A549 (cell line): ENCODE data around the gene SERF1A. TPM values are rescaled to one million over a fixed set of nuclear protein-coding genes. Genes with fewer than 3 reads are reported as not detected.
"Not testable (repeated sequence)": the region's sequence is repeated elsewhere in the genome, so short reads cannot be mapped to it uniquely, and the experiment has no call there.

ENCODE experiments used
- ATAC-seq, 2 experiments: fragments of 200-7000 bp in 1 of 2; fragments of >200 bp in 1 of 2; cut with Nextera tagmentation in 1 of 2; cut with Tn5 transposase in 1 of 2; 3 replicates each; pipeline versions ENCODE4 v1.8.0 to v1.9.1; 2018 to 2020; ENCODE audit warnings: mild to moderate bottlenecking in 1 of 2, moderate library complexity in 1 of 2
- CTCF ChIA-PET: fragments of 300-600 bp; sonication (Branson Sonifier 250); formaldehyde crosslinking; extraction: SDS; loops from one replicate; lab custom pipeline; 2021; ENCODE audit warnings: antibody characterized with exemption, inconsistent platforms; lab: Yijun Ruan, JAX
- POLR2A ChIA-PET: fragments of 350-600 bp; formaldehyde crosslinking; extraction: SDS; loops from one replicate; lab custom pipeline; 2021; ENCODE audit warnings: antibody characterized with exemption, inconsistent platforms; lab: Yijun Ruan, JAX
- DNase-seq, 2 experiments: peaks; one replicate each; pipeline versions ENCODE4 v3.0.0 to v3.0.0-alpha.2; 2011 to 2016; ENCODE audit warnings: low read depth in 1 of 2, low spot score in 1 of 2
- FAIRE-seq: peaks from 2 replicates; lab custom pipeline; 2011; peaks lifted over from hg19 to GRCh38; lab: Jason Lieb, UNC
- H3K27ac ChIP-seq, 2 experiments: fragments of >200 bp; sonication (Bioruptor Twin); formaldehyde crosslinking; 3 replicates each; pipeline ENCODE4 v1.5.1; 2016 to 2017
- H3K4me1 ChIP-seq: fragments of >200 bp; sonication (Bioruptor Twin); formaldehyde crosslinking; 3 replicates; pipeline ENCODE4 v1.6.1; 2016
- H3K4me2 ChIP-seq: fragments of >200 bp; sonication (Bioruptor Twin); formaldehyde crosslinking; 3 replicates; pipeline ENCODE4 v1.6.1; 2016
- H3K4me3 ChIP-seq: fragments of >200 bp; sonication (Bioruptor Twin); formaldehyde crosslinking; 3 replicates; pipeline ENCODE4 v1.5.1; 2016
- H3K9me3 ChIP-seq: fragments of >200 bp; sonication (Bioruptor Twin); formaldehyde crosslinking; 3 replicates; pipeline ENCODE4 v1.6.1; 2016
- WGBS: methylation state at CpG from one replicate; pipeline ENCODE4 v1.1.6; 2017; ENCODE audit errors: missing lambda C conversion rate; 5-methylcytosine and 5-hydroxymethylcytosine counted together
- polyA minus RNA-seq: library from RNA; depleted of rRNA, polyadenylated mRNA; stranded (reverse); fragments of >200 nt; gene quantifications from 2 replicates; pipeline ENCODE4 v1.2.3, GENCODE V29; 2011; rRNA and poly(A)+ RNA removed
- polyA plus RNA-seq, 4 experiments: library from polyadenylated mRNA; depleted of rRNA in 3 of 4; stranded (reverse); fragments of >200 nt; fragmentation: RNase III in 1 of 4; extraction: RNeasy Plus Mini Kit Qiagen cat#74134 plus additional on column Dnase treatment in 1 of 4; gene quantifications; 2 replicates in 3 of 4; 3 replicates in 1 of 4; pipeline ENCODE4 v1.2.3, GENCODE V29; 2011 to 2017

Gene SERF1A
- polyA plus RNA-seq (2011; rRNA removed): 2.9 and 7.2 TPM in 2 replicates
- polyA plus RNA-seq (2012; cell fraction: cytosol; rRNA removed): 1.4 and 2.1 TPM in 2 replicates
- 0.35 and 1.2 TPM in 2 replicates for polyA plus RNA-seq (2012; cell fraction: nucleus; rRNA removed)
- polyA plus RNA-seq (2017; fragmentation: RNase III; extraction: RNeasy Plus Mini Kit Qiagen cat#74134 plus additional on column Dnase treatment): 4.4 to 4.7 TPM (median 4.4 TPM) in 3 replicates
- polyA minus RNA-seq: 1.8 and 2.2 TPM in 2 replicates

DNA sequence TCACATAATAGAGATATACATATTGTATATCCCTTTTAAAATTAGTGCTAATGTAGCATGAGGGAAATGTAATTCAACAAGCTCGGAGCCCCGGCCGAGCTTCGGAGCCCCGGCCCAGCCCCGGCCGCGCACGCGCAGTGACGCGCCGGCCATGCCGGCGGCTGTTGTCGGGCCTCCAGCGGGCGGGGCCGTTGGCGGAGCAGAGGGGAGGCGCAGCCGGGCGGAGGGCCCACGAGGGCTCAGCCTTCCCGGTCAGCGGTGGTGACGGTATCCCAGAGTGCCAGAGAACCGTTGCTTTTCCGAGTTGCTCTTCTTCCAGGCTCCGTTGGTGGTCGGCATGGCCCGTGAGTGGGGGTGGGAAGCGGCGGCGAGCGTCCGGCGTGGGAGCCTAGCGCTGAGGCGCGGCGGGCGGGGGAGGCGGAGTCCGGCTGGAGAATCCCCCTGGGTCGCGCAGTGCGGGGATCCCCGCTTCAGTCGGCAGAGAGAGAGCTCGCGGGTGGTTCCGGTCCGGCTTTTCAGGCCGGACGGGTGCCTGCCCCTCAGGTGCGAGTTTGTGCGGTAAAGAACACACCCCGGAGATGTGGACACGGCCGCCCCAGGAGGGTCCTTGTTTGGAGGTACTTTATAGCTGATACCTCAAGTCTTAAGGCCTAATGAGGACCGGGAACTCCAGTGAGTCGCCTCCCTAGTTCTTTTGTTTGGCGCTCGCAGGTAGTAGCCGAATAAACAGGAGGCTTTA, at the start of gene SERF1A:
TSS of gene SERF1A (plus strand) at position 137 of the 739 bp plus-strand sequence. CDS start at position 338, 201 bp downstream.
- ATAC-seq: peak; percentile 98
- H3K4me2 ChIP-seq, H3K4me1 ChIP-seq, CTCF ChIA-PET, POLR2A ChIA-PET, DNase-seq, FAIRE-seq, H3K27ac ChIP-seq, H3K4me3 ChIP-seq, H3K9me3 ChIP-seq: not testable (repeated sequence)
- no CpG with 5 or more reads among the region's 66 CpGs for WGBS

DNA sequence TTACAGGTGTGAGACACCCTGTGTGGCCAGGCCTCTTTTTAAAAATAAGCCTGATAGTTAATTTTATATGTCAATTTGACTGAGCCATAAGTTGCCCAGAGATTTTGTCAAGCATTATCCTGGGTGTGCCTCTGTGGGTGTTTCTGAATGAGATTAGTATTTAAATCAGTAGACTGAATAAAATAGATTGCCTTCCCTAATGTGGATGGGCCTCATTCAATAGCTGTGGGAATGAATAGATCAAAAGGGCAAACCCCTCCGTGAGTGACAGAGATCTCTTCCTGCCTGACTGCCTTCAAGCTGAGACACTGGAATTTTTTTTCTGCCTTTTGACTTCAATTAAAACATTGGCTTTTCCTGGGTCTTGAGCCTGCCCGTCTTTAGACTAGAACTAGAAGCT, 33.7 kb upstream of the SERF1A start:
- no CpG with 5 or more reads among the region's 2 CpGs for WGBS
- ATAC-seq, H3K9me3 ChIP-seq, H3K27ac ChIP-seq, H3K4me2 ChIP-seq, FAIRE-seq, DNase-seq, CTCF ChIA-PET, POLR2A ChIA-PET, H3K4me1 ChIP-seq, H3K4me3 ChIP-seq: not testable (repeated sequence)

DNA sequence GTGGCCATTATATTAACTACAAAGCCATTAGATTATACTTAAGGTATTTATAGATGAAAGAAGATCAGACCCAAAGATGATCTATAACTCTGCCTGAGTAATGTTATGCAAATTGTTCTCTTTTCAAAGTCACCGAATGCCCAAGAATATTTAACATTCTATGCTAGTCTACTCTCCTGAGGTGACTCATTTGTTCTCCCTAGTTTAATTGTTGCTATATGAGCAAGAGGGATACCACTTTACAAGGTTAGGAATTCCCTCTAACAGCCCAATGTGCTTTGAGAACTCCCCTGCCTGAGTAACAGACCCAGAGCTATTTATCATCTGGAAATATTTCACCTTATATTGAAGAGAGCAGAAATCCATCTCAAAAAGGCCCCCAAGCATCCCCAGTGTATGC, 29.8 kb upstream of the SERF1A start:
- FAIRE-seq, CTCF ChIA-PET, ATAC-seq, H3K4me1 ChIP-seq, H3K27ac ChIP-seq, H3K4me2 ChIP-seq, DNase-seq, POLR2A ChIA-PET, H3K4me3 ChIP-seq, H3K9me3 ChIP-seq: not testable (repeated sequence)
- no CpG with 5 or more reads among the region's 1 CpG for WGBS

DNA sequence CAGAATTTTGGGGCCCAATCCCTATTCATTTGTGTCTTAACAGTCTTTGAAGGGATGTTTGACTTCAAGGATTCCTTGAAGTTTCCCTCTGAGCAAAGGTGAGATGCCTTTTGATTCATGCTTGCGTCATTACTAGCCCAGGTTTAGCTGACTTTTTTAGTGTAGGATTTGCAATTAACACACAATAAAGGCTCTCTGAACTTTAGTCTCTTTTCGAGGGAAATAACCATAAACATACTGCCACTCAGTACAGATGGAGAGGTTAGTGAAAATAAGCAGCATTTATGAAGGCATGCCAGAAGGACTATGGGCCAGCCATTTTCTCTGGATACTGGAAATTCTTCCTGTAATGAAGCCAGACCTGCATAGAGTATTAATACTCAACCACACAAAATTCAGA, 4.4 kb upstream of the SERF1A start:
- ATAC-seq, H3K27ac ChIP-seq, DNase-seq, H3K4me2 ChIP-seq, H3K9me3 ChIP-seq, CTCF ChIA-PET, POLR2A ChIA-PET, H3K4me3 ChIP-seq, H3K4me1 ChIP-seq, FAIRE-seq: not testable (repeated sequence)
- no CpG with 5 or more reads among the region's 2 CpGs for WGBS

DNA sequence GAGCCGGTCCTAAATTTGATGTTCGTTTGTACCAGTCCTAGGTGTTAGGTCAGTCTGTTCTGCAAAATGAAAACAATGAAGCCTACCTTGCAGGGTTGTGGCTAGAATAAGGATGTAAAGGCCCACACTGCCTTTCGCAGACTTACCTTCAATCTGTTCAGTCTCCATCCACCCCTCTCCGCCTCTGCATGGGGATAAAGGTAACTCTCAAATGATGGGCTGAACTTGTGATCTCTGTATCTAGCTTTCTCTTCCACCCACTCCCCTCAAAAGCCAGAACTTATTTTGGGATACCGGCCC, 753 bp downstream of the SERF1A start:
- CTCF ChIA-PET: not testable (repeated sequence)
- peak; percentile 54 to 69; a peak in 5 of 6 replicates for ATAC-seq

DNA sequence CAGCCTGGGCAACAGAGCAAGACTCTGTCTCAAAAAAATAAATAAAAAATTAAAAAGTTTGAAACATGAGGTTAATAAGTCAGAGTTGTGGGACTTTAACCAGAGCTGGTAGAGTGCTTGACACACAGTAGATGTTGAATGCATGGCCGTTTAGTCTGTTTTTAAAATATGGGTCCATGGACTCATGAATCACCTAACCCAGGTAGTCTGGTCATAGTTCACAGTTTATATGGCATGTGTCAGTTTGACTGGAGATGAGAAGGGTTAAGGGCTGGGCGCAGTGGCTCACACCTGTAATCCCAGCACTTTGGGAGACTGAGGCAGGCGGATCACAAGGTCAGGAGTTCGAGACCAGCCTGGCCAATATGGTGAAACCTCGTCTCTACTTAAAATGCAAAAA, 6.2 kb downstream of the SERF1A start:
- CTCF ChIA-PET, ATAC-seq, H3K27ac ChIP-seq, POLR2A ChIA-PET, H3K4me3 ChIP-seq, FAIRE-seq, H3K9me3 ChIP-seq, DNase-seq, H3K4me1 ChIP-seq, H3K4me2 ChIP-seq: not testable (repeated sequence)
- WGBS: no CpG with 5 or more reads among the region's 5 CpGs

More for the DNA sequence above, 753 bp downstream of the SERF1A start:
- FAIRE-seq, POLR2A ChIA-PET, H3K4me1 ChIP-seq, H3K27ac ChIP-seq, H3K4me3 ChIP-seq, H3K9me3 ChIP-seq, DNase-seq, H3K4me2 ChIP-seq: not testable (repeated sequence)
- no CpG with 5 or more reads among the region's 5 CpGs for WGBS

DNA sequence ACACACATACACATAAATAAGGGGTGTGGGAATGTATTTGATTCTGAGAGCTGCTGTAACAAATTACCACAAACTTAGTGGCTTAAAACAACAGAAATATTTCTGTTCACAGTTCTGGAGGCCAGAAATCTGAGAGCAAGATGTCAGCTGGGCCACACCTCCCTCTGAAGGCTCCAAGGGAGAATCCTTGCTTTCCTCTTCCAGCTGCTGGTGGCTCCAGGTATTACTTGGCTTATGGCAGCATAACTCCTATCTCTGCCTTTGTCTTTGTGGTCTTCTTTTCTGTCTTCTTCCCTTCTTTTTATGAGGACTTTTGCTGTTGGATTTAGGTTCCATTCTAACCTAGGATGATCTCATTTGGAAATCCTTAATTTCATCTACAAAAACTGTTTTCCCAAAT, 16.4 kb downstream of the SERF1A start:
- H3K9me3 ChIP-seq, H3K4me3 ChIP-seq, CTCF ChIA-PET, FAIRE-seq, H3K27ac ChIP-seq, H3K4me2 ChIP-seq, DNase-seq, H3K4me1 ChIP-seq, POLR2A ChIA-PET: not testable (repeated sequence)
- peak; percentile 80 to 97 for ATAC-seq

DNA sequence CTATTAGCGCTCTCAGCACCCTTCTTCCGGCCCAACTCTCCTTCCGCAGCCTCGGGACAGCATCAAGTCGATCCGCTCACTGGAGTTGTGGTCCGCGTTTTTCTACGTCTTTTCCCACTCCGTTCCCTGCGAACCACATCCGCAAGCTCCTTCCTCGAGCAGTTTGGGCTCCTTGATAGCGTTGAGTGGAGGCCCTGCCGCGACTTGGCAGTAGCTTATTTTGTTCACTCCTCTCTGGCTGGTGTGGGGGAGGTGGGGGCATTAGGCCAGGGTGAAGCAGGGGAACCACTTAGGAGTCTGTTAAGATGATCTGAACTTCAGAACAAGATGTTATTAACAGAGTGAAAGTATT, 24.7 kb downstream of the SERF1A start:
- peak; percentile 68 to 73 for ATAC-seq
- POLR2A ChIA-PET, H3K4me1 ChIP-seq, DNase-seq, FAIRE-seq, H3K27ac ChIP-seq, H3K9me3 ChIP-seq, H3K4me2 ChIP-seq, H3K4me3 ChIP-seq, CTCF ChIA-PET: not testable (repeated sequence)
- no CpG with 5 or more reads among the region's 16 CpGs for WGBS

DNA sequence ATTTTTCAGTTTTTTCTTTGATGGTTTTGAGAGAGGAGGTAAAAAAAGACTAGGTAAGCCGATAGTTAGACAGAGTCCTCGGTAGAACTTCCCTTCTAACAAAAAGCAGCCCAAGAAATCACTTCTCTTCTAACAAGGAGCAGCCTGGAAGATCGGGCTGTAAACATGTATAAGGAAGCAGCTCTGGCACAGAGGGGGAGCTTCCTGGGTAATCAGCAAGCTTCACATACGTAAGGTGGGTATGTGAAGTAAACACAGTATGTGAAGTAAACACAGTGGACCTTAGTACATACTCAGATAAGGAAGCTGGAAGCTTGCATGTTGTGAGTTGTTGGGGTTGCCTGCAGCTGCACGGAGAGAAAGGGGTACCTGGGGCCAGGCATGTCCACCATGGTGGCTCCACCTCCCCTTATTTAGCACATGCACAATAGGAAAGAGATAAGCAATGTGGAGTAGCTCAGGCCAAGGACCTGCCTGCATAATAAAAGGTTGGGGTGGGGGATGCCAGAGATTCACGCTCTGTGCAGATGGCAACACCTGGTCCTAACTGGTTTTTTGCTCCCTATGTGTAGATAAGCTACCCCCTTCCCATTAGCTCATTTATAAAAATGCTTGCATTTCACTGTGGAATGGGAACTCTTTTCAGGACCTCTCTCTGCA, 31.4 kb downstream of the SERF1A start:
- FAIRE-seq, H3K27ac ChIP-seq, H3K4me2 ChIP-seq, DNase-seq, POLR2A ChIA-PET, ATAC-seq, H3K4me3 ChIP-seq, H3K9me3 ChIP-seq, H3K4me1 ChIP-seq, CTCF ChIA-PET: not testable (repeated sequence)
- no CpG with 5 or more reads among the region's 6 CpGs for WGBS

DNA sequence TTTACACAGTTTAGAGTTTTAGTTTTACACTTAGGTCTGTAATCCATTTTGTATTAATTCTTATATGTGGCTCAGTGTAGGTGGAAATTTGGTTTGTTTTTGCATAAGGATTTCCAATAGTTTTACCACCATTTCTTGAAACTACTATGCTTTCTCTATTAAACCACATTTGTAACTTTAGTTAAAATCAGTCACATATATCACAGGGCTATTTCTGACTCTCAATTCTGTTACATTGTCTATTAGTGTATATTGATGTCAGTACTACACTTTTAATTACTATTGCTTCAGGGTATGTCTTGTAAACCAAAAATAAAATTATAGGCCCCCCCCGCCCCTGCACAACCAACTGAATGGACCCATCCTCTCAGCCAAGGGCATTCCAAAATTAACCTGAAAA, 32.1 kb downstream of the SERF1A start:
- CTCF ChIA-PET, H3K27ac ChIP-seq, H3K4me1 ChIP-seq, FAIRE-seq, H3K4me3 ChIP-seq, ATAC-seq, DNase-seq, POLR2A ChIA-PET, H3K4me2 ChIP-seq, H3K9me3 ChIP-seq: not testable (repeated sequence)
- WGBS: no CpG with 5 or more reads among the region's 1 CpG

DNA sequence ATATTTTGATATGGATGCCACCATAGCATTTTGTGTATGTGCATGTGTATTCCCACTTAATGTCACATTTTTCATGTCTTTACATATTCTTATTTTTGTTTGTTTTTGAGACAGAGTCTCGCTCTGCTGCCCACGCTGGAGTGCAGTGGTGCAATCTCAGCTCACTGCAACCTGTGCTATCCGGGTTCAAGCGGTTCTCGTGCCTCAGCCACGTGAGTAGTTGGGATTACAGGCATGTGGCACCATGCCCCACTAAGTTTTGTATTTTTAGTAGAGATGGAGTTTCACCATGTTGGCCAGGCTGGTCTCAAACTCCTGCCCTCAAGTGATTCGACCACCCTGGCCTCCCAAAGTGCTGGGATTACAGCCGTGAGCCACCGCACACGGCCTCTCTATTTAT, 52.6 kb downstream of the SERF1A start:
- H3K4me2 ChIP-seq, ATAC-seq, DNase-seq, FAIRE-seq, CTCF ChIA-PET, H3K4me1 ChIP-seq, H3K9me3 ChIP-seq, H3K4me3 ChIP-seq, POLR2A ChIA-PET, H3K27ac ChIP-seq: not testable (repeated sequence)
- WGBS: no CpG with 5 or more reads among the region's 10 CpGs
